ENCODE measurements around the gene BCL2L2.

DNA sequence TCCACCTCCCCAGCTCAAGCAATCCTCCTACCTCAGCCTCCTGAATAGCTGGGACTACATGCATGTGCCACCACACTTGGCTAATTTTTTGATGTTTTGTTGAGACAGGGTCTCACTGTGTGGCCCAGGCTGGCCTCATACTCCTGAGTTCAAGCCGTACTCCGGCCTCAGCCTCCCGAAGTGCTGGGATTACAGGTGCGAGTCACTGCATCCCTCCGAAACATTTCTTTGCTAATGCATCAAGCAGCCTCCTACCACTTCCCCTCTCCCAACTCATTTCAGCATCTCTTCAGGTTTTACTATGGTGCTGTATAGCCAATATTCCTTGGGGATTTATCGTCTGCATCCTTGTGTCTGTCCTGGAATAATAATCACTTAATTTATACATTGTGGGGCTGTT is 48.4 kb downstream of the BCL2L2 start:
- TF ChIP-seq, protein P1, sequence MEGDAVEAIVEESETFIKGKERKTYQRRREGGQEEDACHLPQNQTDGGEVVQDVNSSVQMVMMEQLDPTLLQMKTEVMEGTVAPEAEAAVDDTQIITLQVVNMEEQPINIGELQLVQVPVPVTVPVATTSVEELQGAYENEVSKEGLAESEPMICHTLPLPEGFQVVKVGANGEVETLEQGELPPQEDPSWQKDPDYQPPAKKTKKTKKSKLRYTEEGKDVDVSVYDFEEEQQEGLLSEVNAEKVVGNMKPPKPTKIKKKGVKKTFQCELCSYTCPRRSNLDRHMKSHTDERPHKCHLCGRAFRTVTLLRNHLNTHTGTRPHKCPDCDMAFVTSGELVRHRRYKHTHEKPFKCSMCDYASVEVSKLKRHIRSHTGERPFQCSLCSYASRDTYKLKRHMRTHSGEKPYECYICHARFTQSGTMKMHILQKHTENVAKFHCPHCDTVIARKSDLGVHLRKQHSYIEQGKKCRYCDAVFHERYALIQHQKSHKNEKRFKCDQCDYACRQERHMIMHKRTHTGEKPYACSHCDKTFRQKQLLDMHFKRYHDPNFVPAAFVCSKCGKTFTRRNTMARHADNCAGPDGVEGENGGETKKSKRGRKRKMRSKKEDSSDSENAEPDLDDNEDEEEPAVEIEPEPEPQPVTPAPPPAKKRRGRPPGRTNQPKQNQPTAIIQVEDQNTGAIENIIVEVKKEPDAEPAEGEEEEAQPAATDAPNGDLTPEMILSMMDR (IDR thresholded peaks at IDR 0.05): no peak
- TF ChIP-seq, protein P2, sequence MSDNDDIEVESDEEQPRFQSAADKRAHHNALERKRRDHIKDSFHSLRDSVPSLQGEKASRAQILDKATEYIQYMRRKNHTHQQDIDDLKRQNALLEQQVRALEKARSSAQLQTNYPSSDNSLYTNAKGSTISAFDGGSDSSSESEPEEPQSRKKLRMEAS (CRISPR knock-in tag; IDR thresholded peaks at IDR 0.05): no peak

All from WTC11 (cell line).